NCI-H2081 treated with DMSO at 0.1 percent for 48 hours (cell line): ENCODE data around the gene HAL.

ENCODE experiments used
- DNase-seq: peaks from one replicate; lab custom pipeline; 2025; lab: John Stamatoyannopoulos, UW

The HAL gene

DNA sequence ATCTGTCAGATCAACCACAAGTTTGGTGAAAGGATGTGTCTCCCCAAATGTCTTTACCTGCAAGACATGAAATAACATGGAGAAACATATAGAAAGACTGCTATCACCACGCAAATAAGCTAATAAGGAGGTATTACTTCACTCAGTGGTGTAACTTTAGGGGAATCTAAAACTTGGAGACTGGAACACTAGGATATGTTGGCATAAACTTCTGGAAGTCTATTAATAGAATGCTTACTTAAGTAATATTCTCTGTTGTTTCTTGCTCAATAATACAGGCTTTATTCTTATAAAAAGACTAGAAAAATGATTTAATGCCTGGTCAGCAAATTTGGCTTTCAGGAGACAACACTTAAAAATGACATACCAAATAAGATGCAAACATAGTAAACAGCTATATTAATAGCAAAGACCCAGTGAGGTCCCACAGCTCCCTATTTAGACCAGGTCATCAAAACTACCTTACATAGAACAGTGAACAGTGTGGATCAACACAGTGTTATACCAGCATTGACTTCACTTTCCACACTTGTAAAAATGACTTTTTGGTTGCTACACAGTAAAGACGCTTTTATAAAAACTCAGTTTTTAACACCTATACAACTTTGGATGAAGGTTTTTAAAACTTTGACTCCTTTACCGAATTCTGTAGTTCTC, 18.9 kb upstream of the HAL start:
- no peak for DNase-seq

DNA sequence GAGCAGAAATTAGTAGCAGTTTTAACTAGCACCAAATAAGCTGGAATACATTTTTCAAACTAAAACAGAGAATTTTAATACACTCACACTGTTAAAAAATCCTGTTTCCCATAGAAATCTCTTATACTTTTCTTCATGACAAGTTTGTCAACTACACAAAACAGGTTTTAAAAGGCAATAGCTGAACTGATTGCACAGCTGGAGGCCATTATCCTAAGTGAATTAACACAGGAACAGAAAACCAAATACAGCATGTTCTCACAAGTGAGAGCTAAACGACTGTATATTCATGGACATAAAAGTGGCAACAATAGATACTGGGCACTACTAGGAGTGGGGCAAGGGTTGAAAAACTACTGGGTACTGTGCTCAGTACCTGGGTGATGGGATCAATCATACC, 11.6 kb upstream of the HAL start:
- DNase-seq: no peak

DNA sequence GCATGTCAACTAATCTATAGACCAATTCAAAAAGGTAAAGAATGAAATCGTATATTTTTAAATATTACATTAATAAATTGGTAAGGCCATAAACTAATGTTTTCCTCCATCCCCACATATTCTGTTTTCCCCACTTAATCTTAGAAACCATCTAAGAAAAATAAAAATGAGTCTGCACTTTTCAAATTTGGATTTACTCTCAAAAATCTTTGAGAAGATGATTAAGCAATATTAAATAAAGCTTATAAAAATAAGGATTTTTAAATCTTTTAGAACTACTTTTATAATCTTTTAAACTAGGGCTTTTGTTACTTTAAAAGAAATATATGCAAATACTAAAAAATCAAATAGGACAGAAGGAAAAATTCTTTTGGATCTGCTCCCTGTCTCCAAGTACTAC, 10.6 kb upstream of the HAL start:
- no peak for DNase-seq

DNA sequence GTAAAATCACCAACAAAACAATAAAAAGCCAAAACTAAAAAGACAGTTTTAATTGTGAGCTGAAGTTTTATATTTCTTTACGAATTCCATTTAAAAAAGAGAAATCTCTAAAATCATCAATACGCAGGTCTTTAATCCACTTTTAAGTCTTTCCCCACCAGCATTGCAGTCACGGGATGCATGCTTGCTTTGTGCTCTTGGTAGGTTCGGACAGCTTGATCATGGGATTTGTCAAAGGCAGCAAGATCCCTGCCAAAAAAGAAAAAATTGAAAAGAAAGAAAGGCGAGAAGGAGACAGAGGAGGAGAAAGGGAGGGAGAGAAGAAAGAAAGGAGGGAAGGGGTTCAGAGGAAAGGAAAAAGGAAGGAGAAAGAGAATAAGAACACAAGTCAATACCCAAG, 4.7 kb upstream of the HAL start:
- DNase-seq: no peak

DNA sequence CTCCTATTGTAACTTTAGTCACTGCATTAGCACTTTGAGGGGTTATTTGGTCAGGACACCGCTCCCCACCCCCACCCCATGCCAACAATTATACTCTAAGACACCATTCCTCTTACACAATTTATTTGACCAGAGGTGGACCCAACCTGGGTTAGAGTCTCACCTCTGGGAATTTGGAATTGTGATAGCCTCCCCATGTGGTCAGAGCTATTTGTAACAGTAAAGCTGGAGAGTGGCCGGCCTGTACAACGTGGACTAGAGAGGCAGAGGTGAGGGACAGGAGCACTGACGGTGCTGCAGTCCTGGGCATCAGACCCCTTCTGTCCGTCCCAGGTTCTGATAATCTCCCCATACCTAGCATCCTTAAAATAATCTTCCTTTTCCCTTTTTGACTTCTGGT, 3.3 kb upstream of the HAL start:
- DNase-seq: no peak

DNA sequence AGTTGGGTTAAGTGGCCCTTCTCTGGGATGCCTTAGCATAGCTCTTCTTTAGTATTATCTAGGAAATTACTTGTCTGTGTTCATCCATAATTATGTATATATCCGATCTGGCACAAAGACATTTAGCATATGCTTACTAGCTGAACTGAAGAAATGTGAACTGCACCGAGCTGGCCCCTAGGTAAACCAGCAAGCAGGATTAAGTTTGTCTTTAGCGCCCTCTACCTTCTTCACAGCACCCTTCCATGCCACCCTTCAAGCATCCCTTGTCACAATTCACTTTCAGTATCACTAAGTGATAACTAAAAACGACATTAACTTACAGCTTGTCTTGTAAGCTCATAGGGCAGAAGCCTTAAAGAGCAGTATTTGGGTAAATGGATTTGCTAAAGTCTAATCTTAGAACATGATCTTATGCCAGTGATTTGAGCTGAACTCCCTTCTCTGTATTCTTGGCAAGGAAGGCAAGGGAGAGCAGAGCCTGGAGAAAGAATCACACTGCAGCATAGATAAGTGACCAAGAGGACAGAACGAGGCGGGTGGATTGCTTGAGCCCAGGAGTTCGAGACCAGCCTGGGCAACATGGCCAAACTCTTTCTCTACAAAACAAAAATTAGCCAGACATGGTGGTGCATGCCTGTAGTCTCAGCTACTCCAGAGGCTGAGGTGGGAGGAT, 2.6 kb upstream of the HAL start:
- DNase-seq: no peak

DNA sequence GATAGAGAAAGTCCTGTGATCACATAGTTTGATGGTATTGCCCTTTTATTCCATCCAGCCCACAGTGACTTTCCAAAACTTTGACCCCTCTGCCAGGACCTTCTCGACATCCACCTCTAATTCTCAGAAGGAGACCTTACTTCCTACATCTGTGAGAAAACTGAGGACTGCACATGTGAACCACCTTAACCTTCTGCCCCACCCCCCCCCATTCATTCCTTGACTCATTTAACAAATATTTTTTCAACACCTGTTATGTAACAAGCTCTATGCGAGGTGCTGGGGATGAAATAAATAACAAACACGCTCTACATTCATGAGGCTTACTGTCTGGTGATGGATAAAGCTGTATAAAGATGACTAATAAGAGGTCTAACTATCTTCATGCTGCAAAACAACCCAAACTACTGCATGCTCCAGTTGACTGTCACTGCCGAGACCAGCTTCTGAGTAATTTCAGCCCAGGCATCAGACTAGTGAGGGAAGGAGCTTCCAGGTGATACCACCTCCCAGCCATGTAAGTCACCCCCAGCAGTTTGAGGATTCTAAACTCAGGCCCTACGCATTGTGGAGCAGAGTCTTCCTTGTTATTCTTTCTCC, 1.9 kb upstream of the HAL start:
- DNase-seq: no peak

DNA sequence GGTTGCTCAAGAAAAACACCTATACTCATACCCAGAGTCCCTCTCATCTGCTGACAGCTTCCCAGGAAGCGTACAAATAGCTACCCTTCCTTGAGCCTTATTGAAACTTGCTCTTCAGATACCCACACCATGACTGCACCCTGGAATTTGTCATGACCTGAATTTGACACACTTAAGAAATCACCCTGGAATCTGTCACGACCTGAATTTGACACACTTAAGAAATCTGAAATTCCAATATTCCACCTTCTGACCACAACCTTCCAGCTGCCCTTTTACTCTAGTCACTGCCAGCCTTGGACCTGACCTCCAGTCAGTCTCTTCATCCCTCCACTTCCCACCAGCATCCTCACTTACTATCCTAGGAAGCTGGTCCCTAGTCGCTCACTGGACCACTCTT, 1.1 kb upstream of the HAL start:
- no peak for DNase-seq

DNA sequence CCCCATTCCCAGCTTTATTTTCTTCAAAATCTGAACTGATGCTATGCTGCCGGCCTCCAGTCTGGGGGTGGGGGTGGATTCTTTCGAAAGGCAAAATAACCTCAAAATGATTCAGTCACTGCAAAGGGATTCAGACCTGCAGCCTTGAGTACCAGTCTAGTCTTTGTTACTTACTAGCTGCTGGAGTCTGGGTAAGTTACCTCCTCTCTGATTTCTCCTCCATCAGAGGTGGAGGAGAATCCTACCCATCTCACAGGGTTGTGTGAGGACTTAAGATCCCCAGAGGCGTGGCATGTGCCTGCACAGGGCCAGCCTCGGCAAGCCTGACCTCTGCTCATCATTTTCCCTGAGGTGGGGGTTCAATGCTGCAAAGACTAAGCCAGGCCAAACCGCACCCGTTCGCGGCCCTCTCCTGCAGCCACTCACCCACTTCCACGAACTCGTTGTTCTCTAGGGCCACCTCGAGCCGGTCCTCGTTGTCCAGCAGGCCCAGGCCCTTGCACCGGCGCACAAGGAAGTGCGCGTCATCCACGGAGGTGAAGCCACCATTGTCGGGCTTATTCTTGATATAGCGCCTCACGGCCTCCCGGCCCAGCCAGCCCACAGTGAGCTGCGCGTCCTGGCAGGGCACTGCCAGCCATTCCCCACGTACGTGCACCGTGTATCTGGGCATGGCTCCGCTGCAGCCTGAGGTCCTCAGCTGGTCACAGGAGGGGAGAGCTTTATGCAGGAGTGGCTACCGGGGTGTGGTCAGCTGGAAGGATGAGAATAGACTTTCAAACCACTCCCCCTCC, 709 bp downstream of the HAL start:
- no peak for DNase-seq

DNA sequence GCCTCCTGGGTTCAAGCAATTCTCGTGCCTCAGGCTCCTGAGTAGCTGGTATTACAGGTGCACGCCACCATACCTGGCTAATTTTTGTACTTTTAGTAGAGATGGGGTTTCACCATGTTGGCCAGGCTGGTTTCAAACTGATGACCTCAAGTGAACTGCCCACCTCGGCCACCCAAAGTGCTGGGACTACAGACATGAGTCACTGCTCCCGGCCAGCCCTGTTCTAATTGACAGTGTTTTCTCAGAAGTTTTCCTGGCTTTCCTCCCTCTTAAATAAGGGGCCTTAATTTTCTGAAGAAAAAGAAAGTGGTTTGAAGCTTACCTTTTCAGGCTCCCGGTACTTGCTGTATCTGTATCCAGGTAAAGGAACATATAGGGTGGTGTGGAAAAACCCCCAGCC, 1.7 kb downstream of the HAL start:
- no peak for DNase-seq

DNA sequence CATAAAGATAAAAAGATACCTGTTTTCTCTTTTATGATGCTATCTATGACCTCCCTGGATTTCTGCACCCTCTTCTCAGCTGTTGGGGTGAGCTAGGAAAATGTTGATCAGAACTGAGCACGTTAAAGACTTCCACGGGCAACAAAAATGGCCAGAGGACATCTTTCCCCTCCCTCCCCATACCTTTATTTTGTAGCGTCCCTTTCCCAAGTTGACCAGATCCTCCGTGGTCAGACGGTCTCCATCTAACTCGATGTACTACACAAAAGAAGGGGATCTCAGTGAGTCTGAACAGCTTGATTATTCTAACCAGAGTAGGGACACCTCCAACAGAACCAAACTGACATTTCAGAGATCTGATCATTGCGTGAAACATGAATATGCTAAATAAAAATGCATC, 2.2 kb downstream of the HAL start:
- DNase-seq: no peak

DNA sequence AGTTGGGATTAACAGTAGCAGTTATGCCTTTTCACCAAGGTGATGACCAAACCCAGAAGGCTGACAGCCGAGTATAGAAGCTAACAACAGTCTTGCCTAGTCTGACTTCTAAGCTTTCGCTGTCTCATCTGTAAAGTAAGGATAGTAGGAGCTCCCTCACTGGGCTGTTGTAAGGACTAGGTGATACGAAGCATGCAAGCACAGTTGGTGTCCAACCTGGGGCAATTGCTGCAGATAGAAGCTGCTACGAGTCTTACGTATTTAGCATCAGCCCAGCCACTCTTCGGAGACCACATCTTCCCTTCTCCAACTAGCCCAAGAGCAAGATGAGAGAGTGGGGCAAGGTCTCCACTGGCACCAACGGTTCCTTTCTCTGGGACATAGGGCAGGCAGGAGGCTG, 6.0 kb downstream of the HAL start:
- DNase-seq: no peak

DNA sequence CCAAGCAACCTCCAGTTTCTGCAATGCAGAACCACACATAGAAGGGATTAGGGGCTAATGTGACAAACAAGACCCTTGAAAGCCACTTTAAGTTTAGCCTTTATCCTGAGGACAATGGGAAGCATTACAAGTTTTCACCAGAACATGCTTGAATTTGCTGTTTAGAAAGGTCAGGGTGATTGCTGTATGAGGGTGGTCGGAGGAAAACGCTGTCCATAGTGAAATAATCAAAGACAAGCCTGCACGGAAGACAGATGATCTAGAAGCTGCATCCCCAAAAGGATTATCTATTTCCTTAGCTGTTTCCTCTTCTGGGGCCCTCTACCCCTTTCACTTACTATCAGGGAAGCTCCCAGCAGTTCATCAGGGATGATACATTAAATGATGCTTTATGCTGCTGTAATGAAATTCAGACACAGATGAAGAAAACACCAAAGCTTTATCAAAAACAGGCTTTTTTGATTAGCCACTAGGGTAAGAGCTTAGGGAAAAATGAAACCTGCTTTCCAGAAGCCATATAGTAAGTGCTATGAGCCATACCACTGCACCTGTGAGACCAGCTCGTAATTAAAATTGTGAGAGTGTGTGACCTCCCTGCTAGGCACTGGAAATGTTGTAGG, 6.5 kb downstream of the HAL start:
- no peak for DNase-seq

DNA sequence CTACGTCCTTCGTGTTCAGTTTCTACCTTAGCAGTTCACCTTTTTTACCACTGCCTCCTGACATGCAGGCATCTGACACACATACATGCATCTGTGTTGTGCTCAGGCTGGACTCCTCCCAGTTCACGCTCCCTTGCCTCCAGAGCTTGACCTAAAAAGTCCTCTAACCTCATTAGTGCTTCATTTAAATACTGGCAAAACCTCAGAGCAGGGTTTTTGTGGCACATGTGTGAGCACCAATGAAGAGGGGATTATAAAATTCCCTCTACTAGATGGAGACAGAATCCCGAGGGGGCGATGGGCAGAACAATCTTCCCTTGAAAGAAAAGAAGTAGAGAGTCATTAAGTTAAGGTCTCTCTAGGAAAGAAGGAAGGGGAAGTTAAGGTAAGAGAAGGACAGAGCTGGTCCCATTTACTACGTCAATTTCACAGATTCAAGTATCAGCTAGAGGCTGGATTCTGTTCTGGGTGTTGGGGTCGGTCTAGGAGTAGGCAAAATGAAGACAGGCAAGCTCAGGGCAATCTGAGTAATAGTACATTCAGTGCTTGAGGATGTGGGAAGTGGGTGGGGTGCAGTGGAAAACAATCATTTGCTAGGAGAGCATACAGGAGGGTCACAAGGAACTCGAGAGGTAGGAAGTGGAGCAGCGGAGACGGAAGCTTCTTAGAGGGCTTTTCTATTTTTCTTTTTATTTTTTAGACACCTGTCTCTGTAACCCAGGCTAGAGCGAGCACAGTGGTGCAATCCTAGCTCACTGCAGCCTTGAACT, 7.5 kb downstream of the HAL start:
- no peak for DNase-seq

DNA sequence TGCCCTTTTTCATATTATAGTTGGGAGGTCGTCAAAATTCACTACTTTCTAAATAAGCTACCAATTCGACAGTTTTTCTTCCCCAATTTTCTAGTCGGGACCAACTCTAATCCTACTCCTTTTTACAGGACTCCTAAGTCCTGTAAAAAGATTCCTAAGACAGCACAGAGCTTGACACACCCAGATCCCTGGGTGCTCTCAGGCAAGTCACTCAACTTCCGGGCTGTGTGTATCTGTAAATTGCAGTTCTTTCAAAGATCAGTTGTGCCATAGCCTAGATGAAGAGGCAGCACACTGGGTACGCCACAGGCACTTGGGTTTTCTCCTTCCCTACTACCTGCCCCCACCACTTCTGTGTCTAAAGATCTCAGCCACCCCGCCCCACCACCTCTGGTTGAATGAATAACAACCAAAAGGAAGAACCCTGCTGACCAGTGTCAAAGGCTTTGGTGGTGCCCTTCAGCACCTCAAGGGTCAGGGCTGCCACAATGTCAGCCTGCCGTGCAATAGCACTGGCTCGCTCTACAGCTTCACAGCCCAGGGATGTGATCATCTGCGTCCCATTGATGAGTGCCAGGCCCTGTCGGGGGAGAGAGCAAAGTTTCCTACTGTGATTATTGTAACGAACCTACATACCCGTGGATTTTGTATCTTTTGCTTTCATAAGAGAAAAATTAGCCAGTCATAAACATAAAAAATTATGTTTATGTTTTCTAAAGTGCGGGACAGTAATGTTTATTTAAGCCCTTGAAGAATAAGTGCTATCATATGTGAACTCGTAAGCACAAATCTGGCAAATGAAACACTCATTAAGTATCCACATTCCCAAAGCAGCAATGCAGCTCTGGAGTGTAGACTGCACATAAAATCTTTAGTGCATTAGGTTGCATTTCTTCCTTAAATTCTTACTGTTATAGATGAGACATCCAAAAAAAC, 9.2 kb downstream of the HAL start:
- no peak for DNase-seq

DNA sequence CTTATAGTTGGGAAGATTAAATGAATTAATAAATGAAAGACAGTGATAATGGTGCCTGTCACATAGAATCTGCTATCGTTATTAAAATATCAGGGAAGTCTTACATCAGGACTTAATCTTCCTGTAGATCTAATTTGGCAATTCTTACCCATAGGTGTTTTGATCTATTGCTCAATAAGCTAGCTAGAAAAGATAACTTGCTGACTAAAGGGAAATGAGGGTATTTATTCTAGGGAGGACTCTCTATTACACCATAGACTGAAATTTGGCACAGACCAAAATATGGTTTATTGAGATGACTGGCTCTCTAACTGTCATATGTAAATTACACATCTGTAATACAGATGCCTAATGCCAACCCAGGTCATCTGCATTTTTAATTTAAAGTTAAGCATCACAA, 11.5 kb downstream of the HAL start:
- no peak for DNase-seq

DNA sequence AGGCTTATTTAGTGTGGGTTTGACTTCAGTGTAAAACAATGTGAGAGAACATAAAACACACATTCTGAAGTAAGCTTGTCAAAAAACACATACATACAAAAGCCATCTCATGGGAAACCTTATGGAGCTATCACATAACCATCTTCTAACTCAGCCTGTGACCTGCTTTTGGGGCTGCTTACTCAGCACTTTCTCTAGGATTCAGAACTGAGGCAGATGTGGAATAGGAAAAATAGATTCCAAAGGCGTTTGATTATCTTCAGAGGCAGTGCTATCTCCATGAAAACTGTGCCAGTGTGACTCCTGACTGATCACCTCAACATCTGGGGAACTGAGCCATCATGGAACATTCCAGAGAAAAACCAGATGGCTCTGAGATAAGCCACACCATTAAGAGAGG, 13.5 kb downstream of the HAL start:
- no peak for DNase-seq

DNA sequence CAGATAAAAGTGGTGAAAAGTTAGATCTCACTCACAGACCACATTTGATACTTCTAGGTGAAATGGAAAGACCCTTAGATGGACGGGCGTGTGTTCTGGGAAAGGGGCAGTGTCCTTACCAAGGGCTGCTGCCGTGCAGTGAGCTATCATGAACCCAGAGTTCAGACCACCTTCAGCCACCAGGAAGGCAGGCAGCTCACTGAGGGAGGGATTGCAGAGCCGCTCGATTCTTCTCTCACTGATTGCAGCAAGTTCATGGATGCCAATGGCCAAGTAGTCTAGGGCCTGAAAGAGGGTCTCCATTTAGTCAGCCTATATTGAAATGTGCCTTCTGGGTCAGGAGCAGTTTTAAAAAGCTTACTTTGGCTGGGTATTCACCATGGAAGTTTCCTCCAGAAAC, 15.7 kb downstream of the HAL start:
- DNase-seq: no peak

DNA sequence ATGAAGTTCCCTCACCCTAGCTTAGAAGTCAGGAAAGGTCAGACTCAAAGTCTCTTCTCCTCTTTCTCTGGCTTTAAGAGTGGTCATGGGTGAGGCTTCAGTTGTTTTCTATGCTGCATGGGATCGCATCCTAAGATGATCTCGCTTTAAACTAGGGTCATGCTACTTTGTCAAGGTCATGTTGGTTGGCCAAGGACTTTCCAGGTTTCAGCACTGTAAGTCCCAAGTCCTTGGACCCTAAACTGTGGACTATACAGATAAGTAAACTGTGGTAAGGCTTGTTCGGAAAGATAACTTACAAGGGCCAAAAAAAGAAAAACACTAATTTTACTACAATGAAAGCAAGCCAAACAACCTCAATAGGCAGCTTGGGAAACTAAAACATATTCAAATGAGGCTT, 17.4 kb downstream of the HAL start:
- no peak for DNase-seq

DNA sequence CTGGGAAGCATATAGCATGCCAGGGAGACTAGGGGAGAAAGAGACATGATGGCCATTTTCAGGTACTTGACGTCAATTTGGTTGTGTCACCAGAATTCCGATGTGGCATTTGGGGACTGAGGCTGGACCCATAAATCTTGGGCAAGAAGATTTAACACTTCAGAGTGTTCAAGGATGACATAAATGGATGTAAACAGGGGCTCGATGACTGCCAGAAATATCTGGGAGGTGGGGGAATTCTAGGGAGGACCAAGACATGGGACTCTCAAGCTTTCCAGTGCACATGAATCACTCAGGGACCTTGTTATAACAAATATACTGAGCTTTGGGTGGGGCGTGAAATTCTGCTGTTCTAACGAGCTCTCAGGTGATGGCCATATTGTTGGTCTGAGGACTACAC, 17.8 kb downstream of the HAL start:
- DNase-seq: no peak
